Gastroesophageal sphincter (tissue), 3 donors: ENCODE measurements around the gene PPP3R2.

ENCODE experiments used
- CTCF ChIP-seq, 4 experiments: fragments of 200-600 bp in 2 of 4; fragments of 450-650 bp in 2 of 4; sonication (generic) in 1 of 4; IDR thresholded peaks; one replicate each; pipeline ENCODE4 v1.5.1; 2017 to 2019; ENCODE audit warnings: antibody characterized with exemption in 4 of 4, mild to moderate bottlenecking in 2 of 4, moderate library complexity in 2 of 4
- EP300 ChIP-seq: sonication (generic); formaldehyde crosslinking; IDR thresholded peaks from one replicate; pipeline ENCODE4 v1.6.1; 2017; ENCODE audit warnings: antibody characterized with exemption, mild to moderate bottlenecking
- POLR2A ChIP-seq, 2 donors: fragments of 450-650 bp; IDR thresholded peaks; one replicate each; pipeline ENCODE4 v1.6.1; 2017; ENCODE audit warnings: antibody characterized with exemption in 2 of 2, mild to moderate bottlenecking in 2 of 2, moderate library complexity in 1 of 2

- no peak for TF ChIP-seq CTCF (IDR thresholded peaks at IDR 0.05)
- TF ChIP-seq POLR2A (IDR thresholded peaks at IDR 0.05) = no peak
- TF ChIP-seq EP300 = no peak
Observed at GRCh38 chr9:101635473-101635872, 40.7 kb upstream of the PPP3R2 start.
